Panc1 (cell line): ENCODE data around the gene LEKR1.

Experiments
- CTCF ChIP-seq: fragments of 450-650 bp; IDR thresholded peaks from 2 replicates; pipeline ENCODE4 v1.5.1; 2017; ENCODE audit warnings: mild to moderate bottlenecking
- POLR2AphosphoS5 ChIP-seq: IDR thresholded peaks from 2 replicates; pipeline ENCODE4 v1.6.1; 2012; ENCODE audit warnings: mild to moderate bottlenecking, low read depth, low read length, moderate library complexity

- TF ChIP-seq CTCF (no peak), POLR2AphosphoS5 (no peak)
Measured at GRCh38 chr3:156802821-156803606, 23.1 kb upstream of the LEKR1 start.
